ENCODE data around the gene POLR2L.

DNA sequence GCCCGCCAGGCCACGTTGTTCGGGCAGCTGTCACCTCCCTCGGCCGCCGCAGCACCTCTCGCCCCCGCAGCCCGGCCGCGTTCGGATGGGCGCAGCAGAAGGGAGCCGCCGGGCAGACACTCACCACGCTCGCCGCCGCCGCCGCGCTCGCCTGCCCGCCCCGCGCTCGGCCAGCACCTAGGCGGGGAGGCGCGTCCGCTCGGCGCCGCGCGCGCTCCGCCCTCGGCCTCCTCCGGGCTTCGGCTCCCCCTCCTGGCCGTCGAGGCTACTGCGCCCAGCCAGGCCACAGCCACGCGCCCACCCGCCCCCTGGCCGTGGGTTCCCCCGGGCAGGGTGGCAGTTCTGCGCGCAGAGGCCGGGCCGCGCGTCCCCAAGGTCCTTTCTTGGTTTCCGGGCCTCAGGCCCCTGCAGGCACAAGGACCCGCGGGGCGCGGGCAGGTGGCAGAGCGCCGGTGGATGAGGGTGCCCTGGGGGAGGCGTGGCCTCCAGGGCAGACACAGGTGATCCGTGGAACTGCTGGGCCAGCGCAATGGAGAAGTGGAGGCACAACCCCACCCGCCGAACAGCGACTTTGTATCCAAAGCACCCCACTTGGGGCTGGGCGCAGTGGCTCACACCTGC is 44.1 kb downstream of the POLR2L start, which contains the start of gene SLC25A22:
- TF ChIP-seq POLR2A (IDR thresholded peaks at IDR 0.05; ENCODE audit: low read depth, low read length) (no peak; the same call in 1 of the 2 replicates), SPI1 (IDR thresholded peaks at IDR 0.05; ENCODE audit: low read depth, low read length) (no peak)
